MM.1S (cell line): Measurements from ENCODE around the gene GPR153.

Experiments
- DNase-seq: peaks from one replicate; pipeline ENCODE4 v3.0.0-alpha.2; 2015
- H2AFZ ChIP-seq: fragments of 300-600 bp; sonication (generic); 2 replicates; pipeline ENCODE4 v1.6.0; 2016; ENCODE audit warnings: antibody characterized with exemption, low read length
- H3F3A ChIP-seq: fragments of 300-600 bp; sonication (generic); 2 replicates; pipeline ENCODE4 v1.6.1; 2016; ENCODE audit warnings: mild to moderate bottlenecking, antibody characterized with exemption, low read length, moderate library complexity, mixed read lengths; ENCODE audit not compliant: insufficient read depth
- H3K27ac ChIP-seq: fragments of 300-600 bp; sonication (generic); 2 replicates; pipeline ENCODE4 v1.5.1; 2016; ENCODE audit warnings: mild to moderate bottlenecking, low read length
- H3K27me3 ChIP-seq: fragments of 300-600 bp; sonication (generic); replicated peaks from 2 replicates; pipeline ENCODE4 v1.6.0; 2016; ENCODE audit warnings: low read length; ENCODE audit not compliant: insufficient read depth
- H3K36me3 ChIP-seq: fragments of 300-600 bp; sonication (generic); replicated peaks from 2 replicates; pipeline ENCODE4 v1.6.1; 2016; ENCODE audit warnings: mild to moderate bottlenecking, low read length, mixed read lengths; ENCODE audit not compliant: insufficient read depth
- H3K4me1 ChIP-seq: fragments of 300-600 bp; sonication (generic); 2 replicates; pipeline ENCODE4 v1.6.1; 2016; ENCODE audit warnings: low read length, mixed read lengths
- H3K4me2 ChIP-seq: fragments of 300-600 bp; sonication (generic); 2 replicates; pipeline ENCODE4 v1.6.0; 2016; ENCODE audit warnings: low read depth, low read length
- H3K4me3 ChIP-seq: fragments of 300-600 bp; sonication (generic); 2 replicates; pipeline ENCODE4 v1.5.1; 2016; ENCODE audit warnings: low read length, mixed read lengths
- H3K79me2 ChIP-seq: fragments of 300-600 bp; sonication (generic); 2 replicates; pipeline ENCODE4 v1.6.1; 2016; ENCODE audit warnings: mixed run types, low read length, mixed read lengths
- H3K9ac ChIP-seq: fragments of 300-600 bp; sonication (generic); 2 replicates; pipeline ENCODE4 v1.6.1; 2016; ENCODE audit warnings: low read length, mixed read lengths
- H3K9me2 ChIP-seq: fragments of 300-600 bp; sonication (generic); replicated peaks from 2 replicates; pipeline ENCODE4 v1.6.1; 2016; ENCODE audit warnings: mild to moderate bottlenecking, low read length, mixed read lengths; ENCODE audit not compliant: insufficient read depth
- H3K9me3 ChIP-seq: fragments of 300-600 bp; sonication (generic); replicated peaks from 2 replicates; pipeline ENCODE4 v1.6.1; 2016; ENCODE audit warnings: mild to moderate bottlenecking, low read length, mixed read lengths; ENCODE audit not compliant: insufficient read depth
- H4K20me1 ChIP-seq: fragments of 300-600 bp; sonication (generic); 2 replicates; pipeline ENCODE4 v1.6.1; 2016; ENCODE audit warnings: mild to moderate bottlenecking, low read length, moderate library complexity, mixed read lengths; ENCODE audit not compliant: insufficient read depth
- EZH2 ChIP-seq: fragments of 300-600 bp; sonication (generic); optimal IDR thresholded peaks from 2 replicates; pipeline ENCODE3; 2017; ENCODE audit warnings: low read depth, mild to moderate bottlenecking, antibody characterized with exemption, low read length, mixed read lengths
- EZH2phosphoT487 ChIP-seq: fragments of 300-600 bp; sonication (generic); IDR thresholded peaks from 2 replicates; pipeline ENCODE4 v1.6.1; 2018; ENCODE audit warnings: antibody characterized with exemption, low read length
- TF ChIP-seq, protein P1 (sequence below): fragments of 300-600 bp; sonication (generic); IDR thresholded peaks from 2 replicates; pipeline ENCODE4 v1.5.1; 2016; ENCODE audit warnings: antibody characterized with exemption, low read length, mixed read lengths

Gene GPR153

GRCh38 chr1:6245869-6246496 lies 14.9 kb downstream of the GPR153 start:
- Histone ChIP-seq H2AFZ (no peak overlapping the region), H3F3A (no peaks in the 10 kb centered on the region), H3K4me1 (no peaks in the 10 kb centered on the region; the same call in 1 of the 2 replicates), H3K36me3 (no peaks in the 10 kb centered on the region), H3K4me3 (no peak overlapping the region), H3K9ac (no peak overlapping the region), H3K9me2 (no peaks in the 10 kb centered on the region), H3K27me3 (peaks cover 82% of the 10 kb centered on the region), H4K20me1 (no peaks in the 10 kb centered on the region), H3K4me2 (peak overlapping the region; percentile 57; the same call in 1 of the 2 replicates), H3K9me3 (no peaks in the 10 kb centered on the region), H3K27ac (no peak overlapping the region), H3K79me2 (no peaks in the 10 kb centered on the region)
- DNase-seq = no peak
- no peak for TF ChIP-seq EZH2phosphoT487
- TF ChIP-seq, protein P1, sequence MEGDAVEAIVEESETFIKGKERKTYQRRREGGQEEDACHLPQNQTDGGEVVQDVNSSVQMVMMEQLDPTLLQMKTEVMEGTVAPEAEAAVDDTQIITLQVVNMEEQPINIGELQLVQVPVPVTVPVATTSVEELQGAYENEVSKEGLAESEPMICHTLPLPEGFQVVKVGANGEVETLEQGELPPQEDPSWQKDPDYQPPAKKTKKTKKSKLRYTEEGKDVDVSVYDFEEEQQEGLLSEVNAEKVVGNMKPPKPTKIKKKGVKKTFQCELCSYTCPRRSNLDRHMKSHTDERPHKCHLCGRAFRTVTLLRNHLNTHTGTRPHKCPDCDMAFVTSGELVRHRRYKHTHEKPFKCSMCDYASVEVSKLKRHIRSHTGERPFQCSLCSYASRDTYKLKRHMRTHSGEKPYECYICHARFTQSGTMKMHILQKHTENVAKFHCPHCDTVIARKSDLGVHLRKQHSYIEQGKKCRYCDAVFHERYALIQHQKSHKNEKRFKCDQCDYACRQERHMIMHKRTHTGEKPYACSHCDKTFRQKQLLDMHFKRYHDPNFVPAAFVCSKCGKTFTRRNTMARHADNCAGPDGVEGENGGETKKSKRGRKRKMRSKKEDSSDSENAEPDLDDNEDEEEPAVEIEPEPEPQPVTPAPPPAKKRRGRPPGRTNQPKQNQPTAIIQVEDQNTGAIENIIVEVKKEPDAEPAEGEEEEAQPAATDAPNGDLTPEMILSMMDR = no peak
- TF ChIP-seq EZH2 = no peak

DNA sequence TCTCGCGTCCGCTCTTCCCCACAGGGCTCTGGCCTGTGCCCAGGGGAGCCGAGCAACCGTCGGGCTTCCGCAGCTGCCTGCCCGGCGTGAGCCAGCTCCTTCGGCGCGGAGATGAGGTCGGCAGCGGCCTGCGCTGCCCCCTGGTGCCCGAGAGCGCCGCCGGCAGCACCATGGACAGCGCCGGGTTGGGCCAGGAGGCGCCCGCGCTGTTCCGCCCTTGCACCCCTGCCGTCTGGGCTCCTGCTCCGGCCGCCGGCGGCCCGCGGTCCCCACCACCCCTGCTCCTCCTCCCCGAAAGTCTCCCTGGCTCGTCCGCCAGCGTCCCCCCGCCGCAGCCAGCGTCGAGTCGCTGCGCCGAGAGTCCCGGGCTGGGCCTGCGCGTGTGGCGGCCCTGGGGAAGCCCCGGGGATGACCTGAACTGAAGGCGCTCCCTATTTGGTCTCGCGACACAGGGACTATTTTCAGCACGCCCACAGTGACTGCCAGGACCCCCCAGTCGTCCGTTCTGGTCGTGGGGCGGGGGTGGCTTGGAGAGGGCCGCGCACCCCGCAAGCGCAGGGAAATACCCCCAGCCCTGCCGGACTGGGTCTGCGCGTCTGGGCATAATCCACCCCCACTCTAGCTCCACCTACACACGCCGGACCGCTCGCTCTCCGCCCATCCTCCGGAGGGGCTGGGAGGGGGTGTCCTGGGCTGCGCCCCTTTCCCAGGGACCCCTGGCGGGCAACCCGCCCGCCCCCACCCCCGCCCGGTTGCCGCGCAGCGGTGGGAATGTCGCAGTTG lies 15.6 kb downstream of the GPR153 start:
- peak overlapping the region; percentile 57; the same call in 1 of the 2 replicates for H3K4me2 ChIP-seq
- H3K36me3 ChIP-seq = no peaks in the 10 kb centered on the region
- DNase-seq = peak; percentile 82
- H3K4me1 ChIP-seq = no peaks in the 10 kb centered on the region; the same call in 1 of the 2 replicates
- H3K4me3 ChIP-seq = peak overlapping the region; percentile 40
- H3K9me2 ChIP-seq = no peaks in the 10 kb centered on the region
- no peaks in the 10 kb centered on the region for H3F3A ChIP-seq
- no peaks in the 10 kb centered on the region for H3K9me3 ChIP-seq
- no peak overlapping the region for H3K27ac ChIP-seq
- no peaks in the 10 kb centered on the region for H3K79me2 ChIP-seq
- TF ChIP-seq EZH2 = no peak
- TF ChIP-seq, protein P1 = peak; percentile 73
- H3K27me3 ChIP-seq = peaks cover 85% of the 10 kb centered on the region
- no peaks in the 10 kb centered on the region for H4K20me1 ChIP-seq
- no peak overlapping the region for H3K9ac ChIP-seq
- H2AFZ ChIP-seq = no peak overlapping the region

GRCh38 chr1:6244401-6245049 lies 16.4 kb downstream of the GPR153 start:
- H2AFZ ChIP-seq = no peak overlapping the region
- H3K9me2 ChIP-seq = no peaks in the 10 kb centered on the region
- TF ChIP-seq EZH2 (no peak), EZH2phosphoT487 (no peak)
- TF ChIP-seq, protein P1 = no peak
- H3K9ac ChIP-seq = no peak overlapping the region
- H3K27me3 ChIP-seq = peaks cover 85% of the 10 kb centered on the region
- H3F3A ChIP-seq = no peaks in the 10 kb centered on the region
- no peak overlapping the region for H3K27ac ChIP-seq
- no peaks in the 10 kb centered on the region for H4K20me1 ChIP-seq
- H3K4me2 ChIP-seq = no peak overlapping the region
- H3K9me3 ChIP-seq = no peaks in the 10 kb centered on the region
- no peak for DNase-seq
- no peaks in the 10 kb centered on the region; the same call in 1 of the 2 replicates for H3K4me1 ChIP-seq
- H3K79me2 ChIP-seq = no peaks in the 10 kb centered on the region
- no peaks in the 10 kb centered on the region for H3K36me3 ChIP-seq
- H3K4me3 ChIP-seq = no peak overlapping the region
